B cell (primary cell): ENCODE results near the gene CCDC178.

Experiments
- CTCF ChIP-seq: fragments of 200-600 bp; IDR thresholded peaks from one replicate; pipeline ENCODE4 v1.8.0; 2022; ENCODE audit warnings: antibody characterized with exemption, mild to moderate bottlenecking
- EZH2 ChIP-seq: IDR thresholded peaks from 2 replicates; pipeline ENCODE4 v1.6.1; 2012; ENCODE audit warnings: borderline replicate concordance, low read depth, mild to moderate bottlenecking, moderate library complexity, low read length; ENCODE audit not compliant: insufficient read depth, poor library complexity, severe bottlenecking

- TF ChIP-seq CTCF: no peak
- TF ChIP-seq EZH2: no peak
Measured at GRCh38 chr18:33212363-33212762, 228.2 kb downstream of the CCDC178 start.
